Activated CD8-positive, alpha-beta T cell treated with anti-CD3 and anti-CD28 coated beads for 36 hours (primary cell): ENCODE results near the gene ASPSCR1. TPM values are rescaled to one million over a fixed set of nuclear protein-coding genes. Genes with fewer than 3 reads are reported as not detected.

Experiments used
- ATAC-seq: fragments of 200-7000 bp; cut with Tn5 transposase; one replicate; pipeline ENCODE4 v1.10.0; 2021; ENCODE audit warnings: mild to moderate bottlenecking, moderate library complexity
- CTCF ChIA-PET: fragments of 350-600 bp; sonication (Branson Sonifier 250); formaldehyde crosslinking; loops from one replicate; lab custom pipeline; 2021; ENCODE audit warnings: antibody characterized with exemption; lab: Charles Lee
- POLR2A ChIA-PET: fragments of 350-600 bp; sonication (Branson Sonifier 250); formaldehyde crosslinking; loops from one replicate; lab custom pipeline; 2021; ENCODE audit warnings: antibody characterized with exemption; lab: Charles Lee
- DNase-seq: peaks from one replicate; pipeline ENCODE4 v3.0.0-alpha.2; 2020
- H3K27ac Mint-ChIP-seq: one replicate; pipeline ENCODE4 v1.8.0; 2021; ENCODE audit warnings: mild to moderate bottlenecking, mixed read lengths
- H3K27me3 Mint-ChIP-seq: one replicate; pipeline ENCODE4 v1.8.0; 2021; ENCODE audit warnings: mixed read lengths
- H3K36me3 Mint-ChIP-seq: one replicate; pipeline ENCODE4 v1.8.0; 2021; ENCODE audit warnings: low read depth, mixed read lengths
- H3K4me1 Mint-ChIP-seq: one replicate; pipeline ENCODE4 v1.8.0; 2021; ENCODE audit warnings: low read depth, mixed read lengths
- H3K4me3 Mint-ChIP-seq: one replicate; pipeline ENCODE4 v1.8.0; 2021; ENCODE audit warnings: mild to moderate bottlenecking, moderate library complexity, mixed read lengths
- H3K9me3 Mint-ChIP-seq: one replicate; pipeline ENCODE4 v1.8.0; 2021; ENCODE audit warnings: mixed read lengths
- intact Hi-C: fragments of 100-400 bp; cut with micrococcal nuclease; formaldehyde crosslinking; loops from one replicate; pipeline ENCODE4 v1.10.0; 2022
- total RNA-seq, 2 experiments: library from RNA; stranded (reverse); gene quantifications; one replicate each; pipeline ENCODE4 v1.2.3, GENCODE V29; 2021
- TF ChIP-seq, protein P1 (sequence below): fragments of 200-600 bp; IDR thresholded peaks from one replicate; pipeline ENCODE4 v1.8.0; 2022; ENCODE audit warnings: antibody characterized with exemption, mild to moderate bottlenecking

ASPSCR1 gene
- total RNA-seq, 2 experiments from 2014 or later: 18.7 to 24.5 TPM

GRCh38 chr17:81986606-81987005 is 9.2 kb downstream of the ASPSCR1 start:
- Mint-ChIP-seq H3K36me3 (peaks cover 8% of the 10 kb centered on the region), H3K27ac (no peak overlapping the region), H3K27me3 (no peaks in the 10 kb centered on the region), H3K4me3 (no peak overlapping the region), H3K4me1 (peaks cover 5% of the 10 kb centered on the region), H3K9me3 (no peaks in the 10 kb centered on the region)
- TF ChIP-seq, protein P1, sequence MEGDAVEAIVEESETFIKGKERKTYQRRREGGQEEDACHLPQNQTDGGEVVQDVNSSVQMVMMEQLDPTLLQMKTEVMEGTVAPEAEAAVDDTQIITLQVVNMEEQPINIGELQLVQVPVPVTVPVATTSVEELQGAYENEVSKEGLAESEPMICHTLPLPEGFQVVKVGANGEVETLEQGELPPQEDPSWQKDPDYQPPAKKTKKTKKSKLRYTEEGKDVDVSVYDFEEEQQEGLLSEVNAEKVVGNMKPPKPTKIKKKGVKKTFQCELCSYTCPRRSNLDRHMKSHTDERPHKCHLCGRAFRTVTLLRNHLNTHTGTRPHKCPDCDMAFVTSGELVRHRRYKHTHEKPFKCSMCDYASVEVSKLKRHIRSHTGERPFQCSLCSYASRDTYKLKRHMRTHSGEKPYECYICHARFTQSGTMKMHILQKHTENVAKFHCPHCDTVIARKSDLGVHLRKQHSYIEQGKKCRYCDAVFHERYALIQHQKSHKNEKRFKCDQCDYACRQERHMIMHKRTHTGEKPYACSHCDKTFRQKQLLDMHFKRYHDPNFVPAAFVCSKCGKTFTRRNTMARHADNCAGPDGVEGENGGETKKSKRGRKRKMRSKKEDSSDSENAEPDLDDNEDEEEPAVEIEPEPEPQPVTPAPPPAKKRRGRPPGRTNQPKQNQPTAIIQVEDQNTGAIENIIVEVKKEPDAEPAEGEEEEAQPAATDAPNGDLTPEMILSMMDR: no peak
- ChIA-PET CTCF (no interaction called here), POLR2A (no interaction called here)
- ATAC-seq: no peak
- DNase-seq: no peak
- intact Hi-C loops: no loop called here

DNA sequence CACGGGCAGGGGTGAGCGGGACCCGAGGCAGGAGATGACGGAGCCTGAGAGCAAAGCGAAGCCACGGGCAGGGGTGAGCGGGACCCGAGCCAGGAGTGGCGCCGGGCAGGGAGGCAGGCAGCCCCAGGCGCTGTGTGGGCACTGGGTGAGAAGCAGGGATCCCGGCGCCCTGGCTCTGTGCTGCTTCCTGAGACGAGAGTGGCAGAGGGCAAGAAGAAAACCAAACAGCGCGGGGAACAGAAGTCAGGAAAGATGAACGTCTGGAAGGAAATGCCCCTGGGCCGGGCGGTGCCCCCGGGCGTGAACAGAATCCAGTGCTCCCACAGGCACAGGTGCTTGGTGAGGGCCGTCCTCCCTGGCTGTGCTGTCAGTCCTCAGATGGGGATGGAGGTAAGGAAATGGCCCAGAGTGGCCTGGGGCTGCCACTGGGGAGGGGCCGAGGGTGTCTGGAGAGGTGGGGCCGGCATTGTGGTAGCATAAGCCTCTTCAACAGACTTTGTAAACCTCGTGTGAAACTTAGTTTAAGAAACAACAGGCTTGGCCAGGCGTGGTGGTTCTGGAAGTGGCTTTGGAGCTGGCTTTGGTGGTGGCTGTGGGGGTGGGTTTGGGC is 9.8 kb downstream of the ASPSCR1 start:
- Mint-ChIP-seq H3K27ac (no peak overlapping the region), H3K4me3 (no peak overlapping the region), H3K36me3 (peaks cover 8% of the 10 kb centered on the region), H3K4me1 (peaks cover 5% of the 10 kb centered on the region), H3K27me3 (no peaks in the 10 kb centered on the region), H3K9me3 (no peaks in the 10 kb centered on the region)
- intact Hi-C loops: no loop called here
- ChIA-PET POLR2A (interaction anchor here (1.3 kb wide), 1 partner anchor 19 kb away, joined by 3 read pairs; no protein-coding TSS in a partner anchor), CTCF (interaction anchor here (2.7 kb wide), 1 partner anchor 33 kb away, joined by 9 read pairs; no protein-coding TSS in a partner anchor)
- DNase-seq (no peak), ATAC-seq (no peak)
- TF ChIP-seq, protein P1: no peak

DNA sequence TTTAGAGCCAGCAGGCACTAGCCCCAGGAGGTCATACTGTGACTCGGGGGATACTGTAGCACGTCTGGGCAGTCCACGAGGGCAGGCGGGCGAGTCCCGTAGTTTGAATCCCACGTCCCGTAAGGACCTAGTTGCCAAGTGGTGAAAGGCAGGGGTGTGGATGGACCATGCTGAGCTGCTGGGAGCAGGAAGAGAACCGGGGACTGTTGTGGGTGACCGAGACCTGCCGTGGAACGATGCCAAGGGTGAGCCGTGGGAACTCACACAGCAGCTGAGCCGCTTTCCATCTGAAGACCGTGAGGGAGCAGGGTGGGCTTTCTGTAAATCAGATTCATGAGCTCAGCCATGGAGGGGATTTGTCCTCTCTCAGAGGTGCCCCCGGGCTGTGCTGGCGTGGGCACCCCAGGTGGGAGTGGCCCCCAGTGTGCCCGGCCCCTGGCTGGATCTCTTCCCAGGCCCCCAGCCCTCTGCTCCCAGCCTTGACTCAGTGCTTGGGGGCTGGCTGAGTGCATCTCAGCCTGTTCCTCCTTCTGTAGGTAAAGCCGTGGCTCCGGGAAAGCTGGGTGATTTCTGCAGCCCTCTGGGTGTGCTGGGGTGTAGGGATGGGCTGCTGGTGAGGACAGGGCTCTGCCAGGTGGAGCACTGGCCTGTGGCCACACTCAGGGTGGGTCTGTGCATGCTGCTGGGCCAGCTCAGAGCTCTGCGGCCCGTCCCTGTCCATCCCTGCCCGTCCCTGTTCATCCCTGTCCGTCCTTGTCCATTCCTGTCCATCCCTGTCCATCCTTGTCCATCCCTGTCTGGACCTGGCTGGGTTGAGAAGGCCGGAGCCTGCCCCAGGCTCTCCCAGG is 13.6 kb downstream of the ASPSCR1 start:
- ChIA-PET CTCF (interaction anchor here (1.4 to 1.6 kb wide), 2 partner anchors 29 to 31 kb away, joined by 4 to 6 read pairs; no protein-coding TSS in a partner anchor), POLR2A (interaction anchor here (1.1 kb wide), 1 partner anchor 13 kb away, joined by 3 read pairs; no protein-coding TSS in a partner anchor)
- Mint-ChIP-seq H3K27me3 (no peaks in the 10 kb centered on the region), H3K36me3 (no peaks in the 10 kb centered on the region), H3K4me3 (no peak overlapping the region), H3K9me3 (no peaks in the 10 kb centered on the region), H3K27ac (no peak overlapping the region), H3K4me1 (no peaks in the 10 kb centered on the region)
- no peak for DNase-seq
- TF ChIP-seq, protein P1: no peak
- intact Hi-C loops: no loop called here
- ATAC-seq: no peak

- TF ChIP-seq, protein P1: no peak
- POLR2A ChIA-PET: interaction anchor here (1.1 kb wide), 1 partner anchor 13 kb away, joined by 3 read pairs; no protein-coding TSS in a partner anchor
These were observed 14.4 kb downstream of the ASPSCR1 start for GRCh38 chr17:81991684-81992305.

More at GRCh38 chr17:81991684-81992305, 14.4 kb downstream of the ASPSCR1 start:
- Mint-ChIP-seq H3K36me3 (no peaks in the 10 kb centered on the region), H3K4me3 (no peak overlapping the region), H3K9me3 (no peaks in the 10 kb centered on the region), H3K27me3 (no peaks in the 10 kb centered on the region), H3K27ac (no peak overlapping the region), H3K4me1 (no peaks in the 10 kb centered on the region)
- ATAC-seq: no peak
- CTCF ChIA-PET: interaction anchor here (1.0 to 1.6 kb wide), 3 partner anchors 28 to 32 kb away, joined by 3 to 6 read pairs (median 4); no protein-coding TSS in a partner anchor
- intact Hi-C loops: no loop called here
- DNase-seq: no peak
